HPDE6-E6E7 (cell line): ENCODE data around the gene NOTCH1.
A peak's percentile ranks its signal among the peaks of the same experiment; 100 is the strongest.
"Not testable (repeated sequence)": the region's sequence is repeated elsewhere in the genome, so short reads cannot be mapped to it uniquely, and the experiment has no call there.

Experiments
- DNase-seq: peaks from one replicate; pipeline ENCODE4 v3.0.0; 2011; ENCODE audit warnings: missing footprints; ENCODE audit errors: extremely low spot score

The NOTCH1 gene

DNA sequence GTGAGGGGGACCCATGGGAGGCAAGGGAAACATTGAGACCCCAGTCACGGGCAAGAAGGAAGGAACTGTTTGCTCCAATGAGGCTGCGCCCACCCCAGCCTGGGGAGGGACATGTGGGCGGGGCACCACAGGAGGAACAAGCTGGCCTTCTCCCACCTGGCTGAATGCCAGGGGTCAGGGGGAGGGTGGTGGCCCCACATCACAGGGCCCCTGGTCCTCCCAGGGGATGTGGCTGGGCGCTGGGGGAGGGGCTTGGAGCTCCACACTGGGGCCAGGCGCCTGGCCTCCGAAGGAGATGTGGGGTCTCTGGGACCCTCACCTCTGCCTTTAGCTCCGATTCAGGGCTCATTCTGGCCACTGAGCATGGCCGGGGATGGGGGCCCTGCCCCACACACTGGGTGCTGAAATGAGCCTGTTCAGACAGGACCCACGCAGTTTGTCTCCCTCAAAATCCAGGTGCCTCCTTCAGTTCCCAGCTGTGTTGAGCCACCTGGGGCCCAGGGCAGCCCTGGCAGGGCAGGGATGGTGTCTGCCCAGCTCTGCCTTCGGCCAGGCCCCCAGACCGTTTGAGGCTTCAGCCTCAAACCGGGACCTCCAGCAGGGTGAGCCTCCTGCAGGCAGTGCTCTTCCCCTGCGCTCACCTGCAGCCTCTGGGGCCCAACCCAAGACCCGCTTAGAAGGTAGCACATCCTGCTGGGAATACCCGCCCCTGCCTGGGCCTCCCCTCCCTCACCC is 33.2 kb upstream of the NOTCH1 start:
- DNase-seq: peak; percentile 34

DNA sequence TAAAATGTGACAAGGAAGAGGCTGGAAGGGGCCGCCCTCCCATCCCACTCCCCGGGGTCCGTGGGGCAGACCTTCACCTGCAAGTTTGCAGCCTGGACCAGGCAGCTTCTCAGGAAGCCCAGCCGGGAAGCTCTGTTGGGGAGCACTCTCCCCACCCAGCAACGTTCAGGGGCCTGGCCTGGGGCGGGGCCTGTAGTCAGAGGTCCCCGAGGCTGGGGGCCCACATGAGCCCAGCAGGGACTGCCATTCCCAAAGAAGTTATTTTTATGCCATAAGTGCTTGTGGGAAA is 32.7 kb upstream of the NOTCH1 start:
- no peak for DNase-seq

DNA sequence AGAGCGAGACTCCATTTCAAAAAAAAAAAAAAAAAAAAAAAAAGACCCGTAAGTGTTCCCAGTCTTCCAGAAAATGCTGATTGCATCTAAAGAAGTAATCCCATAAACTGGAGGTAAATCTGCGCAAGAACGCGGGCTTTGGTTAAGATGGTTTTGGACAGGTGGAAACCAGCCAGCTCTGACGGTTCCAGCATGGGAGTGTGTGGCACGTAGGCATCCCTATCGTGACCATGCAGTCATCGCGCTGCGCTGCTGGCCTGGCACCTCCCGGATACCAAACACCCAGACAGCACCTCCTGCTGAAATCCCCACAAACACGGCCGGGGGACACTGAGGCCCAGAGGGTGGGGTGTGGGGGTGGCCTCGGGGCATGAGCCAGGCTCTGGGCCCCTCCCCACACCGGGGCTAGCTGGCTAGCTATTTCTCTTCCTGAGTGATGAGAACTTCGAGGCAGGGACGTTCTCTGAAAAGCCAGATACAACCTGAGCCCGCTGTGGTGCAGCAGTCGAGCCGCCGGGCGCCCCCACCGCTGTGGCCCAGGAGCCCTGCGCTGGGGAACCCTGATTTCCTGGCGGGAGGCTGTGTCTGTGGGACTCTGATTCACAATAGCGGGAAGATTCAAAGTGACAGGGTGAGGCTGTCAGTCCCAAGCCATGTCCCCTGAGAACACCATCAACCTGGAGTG is 32.2 kb upstream of the NOTCH1 start:
- DNase-seq: no peak

DNA sequence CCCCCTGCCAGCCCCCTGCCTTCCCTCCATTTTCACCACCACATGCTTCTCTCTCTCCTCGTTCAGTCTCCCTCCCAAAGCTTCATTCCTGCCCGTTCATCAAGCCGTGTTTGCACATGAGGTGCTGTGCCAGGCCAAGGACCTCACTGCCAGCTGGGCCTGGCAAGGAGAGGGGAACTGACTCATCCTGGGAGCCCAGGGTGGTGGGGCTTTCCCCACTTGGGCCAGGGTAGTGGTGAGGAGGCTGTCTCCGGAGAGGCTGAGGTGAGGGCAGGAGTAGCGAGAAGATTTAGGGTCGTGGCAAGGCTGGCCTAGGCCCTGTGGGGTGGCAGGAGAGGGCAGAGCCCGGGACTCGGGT is 30.4 kb upstream of the NOTCH1 start:
- peak; percentile 71 for DNase-seq

GRCh38 chr9:136575626-136576268 is 29.9 kb upstream of the NOTCH1 start:
- DNase-seq: no peak

GRCh38 chr9:136574606-136575005 is 28.8 kb upstream of the NOTCH1 start:
- not testable (repeated sequence) for DNase-seq

- no peak for DNase-seq
Measured at GRCh38 chr9:136572828-136573625, 27.2 kb upstream of the NOTCH1 start.

GRCh38 chr9:136572003-136572827 is 26.4 kb upstream of the NOTCH1 start:
- no peak for DNase-seq

GRCh38 chr9:136571531-136571930 is 25.7 kb upstream of the NOTCH1 start:
- no peak for DNase-seq

- no peak for DNase-seq
Measured at GRCh38 chr9:136570916-136571315, 25.1 kb upstream of the NOTCH1 start.

DNA sequence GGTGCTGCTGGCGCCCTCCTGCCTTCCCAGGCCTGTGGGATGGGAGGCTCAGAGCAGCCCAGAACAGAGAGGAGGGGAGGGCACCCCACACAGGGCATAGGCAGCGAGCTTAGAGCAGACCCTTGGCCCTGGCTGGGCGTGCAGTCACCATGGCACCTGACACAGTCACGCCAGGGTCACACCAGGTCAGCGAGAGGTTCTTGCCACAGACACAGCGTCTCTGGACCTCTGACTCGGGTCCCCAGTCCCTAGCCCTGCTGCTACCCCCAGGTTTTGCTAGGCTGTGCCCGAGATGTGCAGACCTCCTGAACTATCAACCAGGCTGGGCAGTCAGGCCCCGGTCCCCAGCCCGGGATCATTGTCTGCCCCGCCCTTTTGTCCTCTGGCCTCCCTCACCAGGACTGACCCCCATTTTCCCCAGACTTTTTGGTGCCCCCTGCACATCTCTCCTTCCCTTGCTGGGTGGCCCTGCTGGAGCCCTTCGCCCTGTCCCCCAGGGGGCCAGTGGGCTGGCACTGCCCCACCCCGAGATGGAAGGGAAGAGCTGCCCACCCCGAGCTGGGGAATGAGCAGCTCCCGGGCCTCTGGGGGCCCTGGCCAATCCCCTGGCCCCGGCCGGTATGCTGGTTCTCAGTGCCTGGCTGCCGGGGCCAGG is 24.5 kb upstream of the NOTCH1 start:
- DNase-seq: no peak

- no peak for DNase-seq
Measured at GRCh38 chr9:136569526-136570148, 23.8 kb upstream of the NOTCH1 start.

- no peak for DNase-seq
Measured at GRCh38 chr9:136568288-136569081, 22.6 kb upstream of the NOTCH1 start.

GRCh38 chr9:136567651-136568287 is 21.9 kb upstream of the NOTCH1 start:
- DNase-seq: peak; percentile 92

DNA sequence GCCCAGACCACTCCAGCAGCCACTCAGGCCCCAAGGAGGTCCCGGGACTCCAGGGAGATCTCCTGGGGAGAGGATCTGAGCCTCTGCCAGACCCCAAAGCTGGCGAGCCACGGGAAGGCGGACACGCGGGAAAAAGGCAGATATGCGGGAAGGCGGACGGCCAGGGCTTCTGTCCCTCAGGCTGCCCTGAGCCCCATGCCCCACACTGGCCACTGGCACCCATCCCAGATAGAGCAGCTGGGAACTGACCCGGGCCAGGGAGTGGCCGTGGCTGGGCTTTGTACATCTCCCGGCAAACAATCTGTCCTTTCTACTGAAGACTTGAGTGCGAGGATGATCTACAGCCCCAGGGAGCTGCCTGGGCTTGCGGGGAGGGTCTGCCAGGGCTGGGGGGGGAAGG is 21.1 kb upstream of the NOTCH1 start:
- DNase-seq: no peak

DNA sequence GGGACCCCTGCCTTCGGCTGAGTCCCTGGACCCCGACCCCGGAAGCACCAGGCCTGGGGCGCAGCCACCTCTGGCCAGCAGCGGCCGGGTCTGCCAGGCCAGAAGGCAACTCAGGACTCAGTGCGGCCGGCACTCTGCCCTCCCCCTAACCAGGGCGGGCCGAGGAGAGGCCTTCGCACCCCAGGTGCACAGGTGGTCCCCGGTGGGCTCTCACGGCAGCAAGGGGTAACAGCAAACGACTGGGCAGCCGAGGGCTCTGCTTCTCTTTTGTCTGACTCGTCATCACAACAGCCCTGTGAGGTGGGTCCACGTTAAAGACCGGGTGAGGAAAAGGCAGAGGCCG is 20.7 kb upstream of the NOTCH1 start:
- DNase-seq: no peak

- DNase-seq: no peak
Measured at GRCh38 chr9:136565715-136566552, 20.1 kb upstream of the NOTCH1 start.

GRCh38 chr9:136565086-136565714 is 19.4 kb upstream of the NOTCH1 start:
- no peak for DNase-seq
